Cardiac muscle cell (in vitro differentiated cells and primary cell): Measurements from ENCODE around the gene KIF25. TPM values are rescaled to one million over a fixed set of nuclear protein-coding genes. Genes with fewer than 3 reads are reported as not detected.
A peak's percentile ranks its signal among the peaks of the same experiment; 100 is the strongest.

Source experiments
- DNase-seq, 2 donors: peaks; one replicate each; pipeline versions ENCODE4 v3.0.0 to v3.0.0-alpha.2; 2010 to 2017; ENCODE audit warnings: low read depth in 1 of 2, low spot score in 1 of 2
- H3K27ac ChIP-seq: fragments of 200-600 bp; sonication (generic); 2 replicates; pipeline ENCODE4 v1.5.1; 2016
- H3K27me3 ChIP-seq: fragments of 200-600 bp; sonication (generic); 2 replicates; pipeline ENCODE4 v1.6.0; 2016; ENCODE audit warnings: control low read depth
- H3K36me3 ChIP-seq: fragments of 200-600 bp; sonication (generic); 2 replicates; pipeline ENCODE4 v1.5.1; 2016; ENCODE audit warnings: control low read depth
- H3K4me1 ChIP-seq: fragments of 200-600 bp; sonication (generic); 2 replicates; pipeline ENCODE4 v1.8.1; 2017; ENCODE audit warnings: low read depth, mild to moderate bottlenecking, mixed run types
- H3K4me3 ChIP-seq: fragments of 200-600 bp; sonication (generic); 2 replicates; pipeline ENCODE4 v1.5.1; 2016; ENCODE audit warnings: mild to moderate bottlenecking
- H3K9me3 ChIP-seq: fragments of 200-600 bp; sonication (generic); 2 replicates; pipeline ENCODE4 v1.5.1; 2017; ENCODE audit warnings: low read depth, mild to moderate bottlenecking, control low read depth
- CTCF ChIP-seq: IDR thresholded peaks from 2 replicates; pipeline ENCODE4 v1.5.1; 2012; ENCODE audit warnings: low read depth, mild to moderate bottlenecking, low read length
- polyA plus RNA-seq: library from polyadenylated mRNA; unstranded; fragments of >200 nt; fragmentation: Nextera tagmentation; extraction: Ambion mirVana; gene quantifications from 2 replicates; pipeline ENCODE4 v1.2.1, GENCODE V29; 2016
- total RNA-seq: library from RNA; depleted of rRNA; stranded (reverse); fragments of >200 nt; gene quantifications from 2 replicates; pipeline ENCODE4 v1.2.3, GENCODE V29; 2016

The KIF25 gene
- total and polyA plus RNA-seq, 2 experiments from 2014 or later: 0.40 to 1.6 TPM

DNA sequence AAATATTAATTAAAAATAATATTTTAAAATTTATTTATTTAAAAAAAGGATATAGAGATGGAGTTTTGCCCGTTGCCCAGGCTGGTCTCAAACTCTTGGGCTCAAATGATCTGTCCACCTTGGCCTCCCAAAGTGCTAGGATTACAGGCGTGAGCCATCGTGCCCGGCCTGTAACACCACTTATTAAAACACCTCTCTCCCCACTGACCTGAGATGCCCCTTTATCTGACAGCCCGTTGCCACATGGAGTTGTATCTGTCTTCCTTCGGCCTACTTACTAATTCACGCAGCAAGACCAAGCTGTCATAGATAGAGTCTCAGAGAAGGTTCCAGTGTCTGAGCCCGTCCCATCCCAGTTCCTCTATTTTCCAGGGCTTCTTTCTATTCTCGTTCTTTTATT, 30.7 kb downstream of the KIF25 start:
- H3K36me3 ChIP-seq: no peaks in the 10 kb centered on the region
- no peak overlapping the region for H3K4me3 ChIP-seq

GRCh38 chr6:168029459-168030217, 32.2 kb downstream of the KIF25 start:
- H3K4me1 ChIP-seq: no peaks in the 10 kb centered on the region
- H3K27ac ChIP-seq: no peak overlapping the region
- no peak overlapping the region for H3K4me3 ChIP-seq
- DNase-seq: no peak
- no peaks in the 10 kb centered on the region for H3K9me3 ChIP-seq
- no peaks in the 10 kb centered on the region for H3K36me3 ChIP-seq
- H3K27me3 ChIP-seq: no peaks in the 10 kb centered on the region
- TF ChIP-seq CTCF: no peak

More for the DNA sequence above, 30.7 kb downstream of the KIF25 start:
- no peak overlapping the region for H3K27ac ChIP-seq
- TF ChIP-seq CTCF: no peak
- no peaks in the 10 kb centered on the region for H3K27me3 ChIP-seq
- no peak for DNase-seq
- H3K9me3 ChIP-seq: no peaks in the 10 kb centered on the region
- H3K4me1 ChIP-seq: no peaks in the 10 kb centered on the region

DNA sequence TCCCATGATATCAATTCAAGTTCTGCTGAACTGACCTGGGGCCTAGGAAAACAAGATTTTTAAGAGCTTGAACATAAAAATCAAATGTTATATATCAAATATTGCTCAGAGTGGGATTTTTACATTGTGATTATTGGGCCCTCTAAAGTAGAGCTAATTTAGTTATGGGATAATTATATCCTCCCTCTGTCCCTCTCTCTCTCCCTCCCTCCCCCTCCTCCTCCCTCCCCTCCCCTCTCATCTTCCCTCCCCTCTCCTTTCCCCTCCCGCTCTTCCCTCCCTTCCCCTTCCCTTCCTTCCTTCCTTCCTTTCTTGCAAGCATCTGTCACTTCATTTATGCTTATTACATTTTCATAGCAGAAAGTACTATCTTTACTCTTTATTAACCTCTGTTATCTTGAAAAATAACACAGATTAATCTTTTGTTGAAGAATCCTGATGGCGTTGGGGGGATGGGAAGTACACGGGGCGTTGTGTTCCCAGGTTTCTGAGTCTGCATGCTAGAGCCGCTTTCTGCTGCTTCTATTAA, 32.8 kb downstream of the KIF25 start:
- no peak overlapping the region for H3K27ac ChIP-seq
- no peak overlapping the region for H3K4me3 ChIP-seq
- DNase-seq: no peak
- no peaks in the 10 kb centered on the region for H3K36me3 ChIP-seq
- no peaks in the 10 kb centered on the region for H3K4me1 ChIP-seq
- H3K9me3 ChIP-seq: no peaks in the 10 kb centered on the region
- no peak for TF ChIP-seq CTCF
- no peaks in the 10 kb centered on the region for H3K27me3 ChIP-seq

GRCh38 chr6:168030908-168031307, 33.4 kb downstream of the KIF25 start:
- no peaks in the 10 kb centered on the region for H3K36me3 ChIP-seq
- no peak overlapping the region for H3K27ac ChIP-seq
- no peak overlapping the region for H3K4me3 ChIP-seq
- no peaks in the 10 kb centered on the region for H3K9me3 ChIP-seq
- TF ChIP-seq CTCF: no peak
- H3K27me3 ChIP-seq: peaks cover 5% of the 10 kb centered on the region
- peaks cover 2% of the 10 kb centered on the region for H3K4me1 ChIP-seq
- no peak for DNase-seq

- Histone ChIP-seq H3K27ac (no peak overlapping the region), H3K4me1 (peaks cover 3% of the 10 kb centered on the region), H3K4me3 (no peak overlapping the region), H3K36me3 (no peaks in the 10 kb centered on the region), H3K27me3 (peaks cover 5% of the 10 kb centered on the region), H3K9me3 (no peaks in the 10 kb centered on the region)
- peak in 1 of 2 donors; percentile 66 for DNase-seq
- no peak for TF ChIP-seq CTCF
Measured at GRCh38 chr6:168031411-168031971, 34.0 kb downstream of the KIF25 start.
